Colonic mucosa (tissue), 4 donors: ENCODE data around the gene PIP4K2A. TPM values are rescaled to one million over a fixed set of nuclear protein-coding genes. Genes with fewer than 3 reads are reported as not detected.

ENCODE experiments used
- DNase-seq: peaks from one replicate; pipeline ENCODE4 v3.0.0-alpha.2; 2020
- H3K27ac ChIP-seq: fragments of 200-600 bp; one replicate; pipeline ENCODE4 v1.8.0; 2021
- H3K27me3 ChIP-seq: fragments of 200-600 bp; one replicate; pipeline ENCODE4 v1.8.0; 2021
- H3K36me3 ChIP-seq: fragments of 200-600 bp; one replicate; pipeline ENCODE4 v1.8.0; 2021
- H3K4me1 ChIP-seq: fragments of 200-600 bp; one replicate; pipeline ENCODE4 v1.8.0; 2021; ENCODE audit warnings: mild to moderate bottlenecking
- H3K4me3 ChIP-seq: fragments of 200-600 bp; one replicate; pipeline ENCODE4 v1.8.0; 2021
- H3K9ac ChIP-seq, 2 donors: one replicate each; pipeline ENCODE4 v1.7.0; 2013; ENCODE audit warnings: control low read depth in 2 of 2, low read depth in 2 of 2, low read length in 2 of 2
- H3K9me3 ChIP-seq: fragments of 200-600 bp; one replicate; pipeline ENCODE4 v1.8.0; 2021
- CTCF ChIP-seq: fragments of 200-600 bp; IDR thresholded peaks from one replicate; pipeline ENCODE4 v1.8.0; 2022; ENCODE audit warnings: antibody characterized with exemption, mild to moderate bottlenecking
- intact Hi-C: fragments of 100-400 bp; cut with DNase I; formaldehyde crosslinking; loops from one replicate; pipeline ENCODE4 v1.14.1; 2022
- total RNA-seq, 2 donors: library from RNA; stranded (reverse); fragmentation: NEBNext Ultra II Directional in 1 of 2; extraction: Animal tissue kit (Norgen Biotek cat#: 25700) in 1 of 2; gene quantifications; one replicate each; pipeline ENCODE4 v1.2.1, GENCODE V29; 2021
- donor health status: healthy.
- donor health status: DM: no; HTN: no; CAD: no.
- donor health status: DM: no; HTN: no; CAD: no.

The PIP4K2A gene
- 10 to 100 TPM; 12.1 to 14.9 TPM for total RNA-seq

DNA sequence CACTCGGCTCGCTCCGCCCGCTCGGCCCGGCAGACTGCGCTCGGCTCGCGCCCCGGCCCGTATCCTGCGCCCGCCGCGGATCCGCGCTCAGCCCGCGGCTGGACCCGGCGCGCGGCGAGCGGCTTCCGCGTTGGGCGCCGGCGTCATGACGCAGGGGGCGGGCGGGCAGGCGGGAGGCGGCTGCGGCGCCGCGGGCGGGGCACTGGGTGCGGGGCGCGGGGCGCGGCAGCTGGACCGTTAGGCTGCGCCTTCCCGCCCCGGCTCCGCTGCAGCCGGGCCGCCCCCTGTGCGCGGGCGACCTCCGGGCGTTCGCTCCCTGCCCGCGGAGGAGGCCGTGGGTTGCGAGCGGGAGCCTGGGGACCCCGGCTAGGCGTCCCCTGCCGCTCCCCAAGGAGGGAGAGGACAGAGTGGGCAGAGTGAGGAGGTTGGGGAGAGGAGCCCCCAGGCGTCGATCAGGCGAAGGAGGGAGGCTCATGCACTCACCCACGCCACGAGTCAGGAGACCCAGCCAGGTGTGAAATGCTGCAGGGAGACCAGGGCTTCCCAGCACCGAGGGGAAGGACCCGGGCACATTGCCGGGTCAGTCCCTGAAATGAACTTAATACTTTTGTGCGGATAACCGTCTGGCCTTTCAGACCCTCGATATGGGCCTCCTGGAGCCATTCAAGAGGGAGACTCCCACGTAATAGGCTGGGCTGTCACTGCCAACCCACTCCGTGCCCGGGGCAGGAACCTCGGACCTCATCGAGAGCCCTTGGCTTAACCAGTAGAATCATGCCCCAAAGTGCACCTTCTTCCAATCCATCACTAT lies at the start of gene PIP4K2A:
TSS of gene PIP4K2A (minus strand) at position 100 of the 811 bp plus-strand sequence. CDS start 252 bp downstream, outside the sequence.
- Histone ChIP-seq H3K27ac (peak within 1 kb of the TSS; percentile 65), H3K9ac (peak within 1 kb of the TSS; percentile 81 to 96), H3K36me3 (no peaks in the 10 kb centered on the region), H3K4me1 (peaks cover 6% of the 10 kb centered on the region), H3K9me3 (no peaks in the 10 kb centered on the region), H3K27me3 (no peaks in the 10 kb centered on the region), H3K4me3 (peak within 1 kb of the TSS; percentile 81)
- peak; percentile 73 for DNase-seq
- intact Hi-C loops, result loop anchor here (10.0 kb wide), 1 partner anchor 710 kb away; the partner anchor contains the start of gene DNAJC1
- TF ChIP-seq CTCF, result no peak

DNA sequence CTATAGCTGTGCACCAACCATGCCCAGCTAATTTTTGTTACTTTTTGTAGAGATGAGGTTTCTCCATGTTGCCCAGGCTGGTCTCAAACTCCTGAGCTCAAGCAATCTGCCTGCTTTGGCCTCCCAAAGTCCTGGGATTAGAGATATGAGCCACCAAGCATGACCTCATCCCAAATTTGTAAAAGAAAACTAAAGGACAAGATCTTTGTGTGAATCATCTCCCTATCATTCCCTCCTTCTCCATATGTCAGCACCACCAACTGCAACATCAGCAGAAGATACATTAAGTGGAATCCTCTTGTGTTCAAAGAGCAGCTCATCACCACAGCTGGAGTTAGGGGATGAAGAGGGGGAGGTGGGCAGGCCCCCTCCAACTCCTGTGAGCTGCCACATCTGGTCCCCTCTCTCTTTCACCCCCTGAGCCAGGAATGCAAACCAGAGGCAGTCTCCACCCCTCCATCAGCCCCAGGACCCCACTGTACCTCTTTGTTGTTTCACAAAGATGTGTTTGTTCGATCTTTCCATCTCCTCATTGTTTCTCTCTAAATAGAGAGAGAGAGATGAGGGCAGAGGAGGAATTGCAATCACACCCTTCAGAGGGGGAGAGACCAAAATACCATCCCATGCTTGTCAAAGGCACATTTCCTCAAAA lies 47.3 kb upstream of the PIP4K2A start:
- TF ChIP-seq CTCF, result no peak
- Histone ChIP-seq H3K4me3 (no peak overlapping the region), H3K9ac (no peak overlapping the region), H3K27me3 (no peaks in the 10 kb centered on the region), H3K9me3 (no peaks in the 10 kb centered on the region), H3K27ac (no peak overlapping the region), H3K36me3 (no peaks in the 10 kb centered on the region), H3K4me1 (no peaks in the 10 kb centered on the region)
- intact Hi-C loops, result no loop called here
- DNase-seq, result no peak

DNA sequence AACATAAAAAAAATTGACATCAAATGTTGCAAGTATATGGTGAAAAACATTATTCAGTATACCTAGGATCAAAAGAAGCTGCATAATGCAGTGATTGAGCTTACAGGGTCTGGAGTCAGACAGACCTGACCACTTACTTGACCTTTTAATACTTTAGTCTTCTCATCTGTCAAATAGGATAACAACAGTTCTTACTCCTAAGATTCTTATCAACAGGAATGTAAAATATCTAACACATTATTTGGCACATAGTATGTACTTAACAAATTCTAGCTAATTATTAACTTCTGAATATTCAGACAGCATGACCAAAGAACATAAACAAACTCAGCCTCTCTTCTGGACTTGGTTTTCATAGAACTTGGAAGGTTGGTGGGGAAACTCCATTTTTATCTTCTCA lies 45.6 kb upstream of the PIP4K2A start:
- H3K4me3 ChIP-seq, result no peak overlapping the region
- H3K4me1 ChIP-seq, result no peaks in the 10 kb centered on the region
- intact Hi-C loops, result no loop called here
- TF ChIP-seq CTCF, result no peak
- no peak overlapping the region for H3K9ac ChIP-seq
- H3K36me3 ChIP-seq, result no peaks in the 10 kb centered on the region
- no peak overlapping the region for H3K27ac ChIP-seq
- no peaks in the 10 kb centered on the region for H3K9me3 ChIP-seq
- H3K27me3 ChIP-seq, result no peaks in the 10 kb centered on the region
- DNase-seq, result no peak

DNA sequence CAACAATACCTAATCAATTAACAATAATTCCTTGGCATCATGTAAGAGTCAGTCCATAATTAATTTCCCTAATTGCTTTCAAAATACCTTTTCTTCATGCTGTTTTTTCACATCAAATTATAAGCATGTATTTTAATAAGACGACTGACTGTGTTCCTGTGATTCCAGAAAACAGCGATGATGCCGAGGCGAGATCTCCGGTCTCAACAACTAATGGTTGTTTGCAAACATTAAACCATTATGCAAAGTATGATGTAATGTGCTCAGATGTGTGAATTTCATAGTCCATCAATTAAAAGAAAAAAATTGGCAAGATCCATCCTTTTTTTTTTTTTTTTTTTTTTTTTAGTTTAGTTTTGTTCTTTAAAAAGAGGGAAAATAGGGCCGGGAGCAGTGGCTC lies 44.5 kb upstream of the PIP4K2A start:
- Histone ChIP-seq H3K9me3 (no peaks in the 10 kb centered on the region), H3K9ac (no peak overlapping the region), H3K4me3 (no peak overlapping the region), H3K27me3 (no peaks in the 10 kb centered on the region), H3K36me3 (no peaks in the 10 kb centered on the region), H3K4me1 (no peaks in the 10 kb centered on the region), H3K27ac (no peak overlapping the region)
- no peak for TF ChIP-seq CTCF
- intact Hi-C loops, result no loop called here
- no peak for DNase-seq

- Histone ChIP-seq H3K27me3 (no peaks in the 10 kb centered on the region), H3K4me3 (no peak overlapping the region), H3K27ac (no peak overlapping the region), H3K9me3 (no peaks in the 10 kb centered on the region), H3K36me3 (no peaks in the 10 kb centered on the region), H3K4me1 (no peaks in the 10 kb centered on the region), H3K9ac (no peak overlapping the region)
- no peak for TF ChIP-seq CTCF
- intact Hi-C loops, result no loop called here
- DNase-seq, result no peak
Measured at GRCh38 chr10:22754296-22754695, 39.9 kb upstream of the PIP4K2A start.
